Esophagus squamous epithelium (tissue), 5 donors: ENCODE measurements around the gene MEIS3. TPM values are rescaled to one million over a fixed set of nuclear protein-coding genes. Genes with fewer than 3 reads are reported as not detected.
"Not testable (repeated sequence)": the region's sequence is repeated elsewhere in the genome, so short reads cannot be mapped to it uniquely, and the experiment has no call there.

ENCODE experiments used
- DNase-seq: peaks from one replicate; lab custom pipeline; 2025; lab: John Stamatoyannopoulos, UW
- H3K27ac ChIP-seq, 4 donors: fragments of 200-600 bp; sonication (generic); one replicate each; pipeline ENCODE4 v1.5.1; 2016 to 2019; ENCODE audit warnings: mild to moderate bottlenecking in 1 of 4
- H3K27me3 ChIP-seq, 4 donors: fragments of 200-600 bp; sonication (generic); 1 replicate in 3 of 4; 2 replicates in 1 of 4; pipeline versions ENCODE4 v1.5.1 to v1.6.0; 2017 to 2021; ENCODE audit warnings: antibody characterized with exemption in 1 of 4
- H3K36me3 ChIP-seq, 3 donors: fragments of 200-600 bp; sonication (generic); one replicate each; pipeline ENCODE4 v1.5.1; 2016 to 2019
- H3K4me1 ChIP-seq, 3 donors: fragments of 200-600 bp; sonication (generic); one replicate each; pipeline ENCODE4 v1.5.1; 2017 to 2019
- H3K4me3 ChIP-seq, 4 donors: fragments of 200-600 bp; sonication (generic); 1 replicate in 3 of 4; 2 replicates in 1 of 4; pipeline ENCODE4 v1.5.1; 2016 to 2019; ENCODE audit warnings: mild to moderate bottlenecking in 2 of 4, moderate library complexity in 1 of 4
- H3K9me3 ChIP-seq, 3 donors: fragments of 200-600 bp; sonication (generic); one replicate each; pipeline ENCODE4 v1.5.1; 2016 to 2019
- POLR2A ChIP-seq, 4 donors: fragments of 450-650 bp; IDR thresholded peaks; one replicate each; pipeline ENCODE4 v1.6.1; 2017; ENCODE audit warnings: antibody characterized with exemption in 4 of 4, mild to moderate bottlenecking in 4 of 4, moderate library complexity in 3 of 4
- WGBS, 2 donors: methylation state at CpG; one replicate each; pipeline ENCODE4 v1.1.5; 2018; 5-methylcytosine and 5-hydroxymethylcytosine counted together
- intact Hi-C: fragments of 100-400 bp; cut with DNase I; formaldehyde crosslinking; loops from one replicate; pipeline ENCODE4 v1.15.0; 2022
- total RNA-seq, 4 donors: library from RNA; depleted of rRNA; stranded (reverse); fragments of >200 nt; gene quantifications; one replicate each; pipeline ENCODE4 v1.1.0, GENCODE V29; 2016
- TF ChIP-seq, protein P1 (sequence below), 6 experiments: fragments of 450-650 bp in 4 of 6; fragments of 200-600 bp in 2 of 6; sonication (generic) in 2 of 6; IDR thresholded peaks; one replicate each; pipeline ENCODE4 v1.5.1; 2016 to 2019; ENCODE audit warnings: antibody characterized with exemption in 6 of 6, mild to moderate bottlenecking in 4 of 6, moderate library complexity in 4 of 6
- donor health status: DM: yes; HTN: yes; CAD: no.

MEIS3 gene
- total RNA-seq, 4 donors from 2014 or later = 1.0 to 13.5 (median 3.9) TPM

DNA sequence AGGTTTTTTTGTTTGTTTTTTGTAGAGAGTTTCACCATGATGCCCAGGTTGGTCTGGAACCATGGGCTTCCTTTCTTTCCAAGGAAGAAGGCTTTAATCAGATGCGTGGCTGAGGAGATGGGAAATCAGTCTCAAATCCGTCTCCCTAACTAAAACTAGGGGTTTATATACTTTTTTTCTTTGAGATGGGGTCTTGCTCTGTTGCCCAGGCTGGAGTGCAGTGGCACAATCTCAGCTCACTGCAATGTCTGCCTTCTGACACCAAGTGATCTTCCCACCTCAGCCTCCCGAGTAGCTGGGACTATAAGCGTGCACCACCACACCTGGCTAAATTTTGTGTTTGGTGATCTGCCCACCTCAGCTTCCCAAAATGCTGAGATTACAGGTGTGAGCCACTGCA is 34.8 kb downstream of the MEIS3 start:
- 88 to 93% methylated on average over 4 of the region's 4 CpGs for WGBS, 2 donors
- H3K27me3 ChIP-seq, H3K27ac ChIP-seq, intact Hi-C loops, DNase-seq, H3K4me3 ChIP-seq, H3K9me3 ChIP-seq, H3K4me1 ChIP-seq: not testable (repeated sequence)
- peaks cover 17 to 30% (median 22%) of the 10 kb centered on the region in 3 donors for H3K36me3 ChIP-seq

DNA sequence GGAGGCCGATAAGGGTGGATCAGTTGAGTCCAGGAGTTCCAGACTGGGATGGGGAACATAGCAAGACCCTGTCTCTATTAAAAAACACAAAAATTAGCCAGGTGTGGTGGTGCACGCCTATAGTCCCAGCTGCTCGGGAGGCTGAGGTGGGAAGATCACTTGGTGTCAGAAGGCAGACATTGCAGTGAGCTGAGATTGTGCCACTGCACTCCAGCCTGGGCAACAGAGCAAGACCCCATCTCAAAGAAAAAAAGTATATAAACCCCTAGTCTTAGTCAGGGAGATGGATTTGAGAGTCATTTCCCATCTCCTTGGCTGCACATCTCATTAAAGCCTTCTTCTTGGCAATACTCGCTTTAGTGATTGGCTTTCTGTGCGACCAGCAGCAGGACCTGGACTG is 35.4 kb downstream of the MEIS3 start:
- H3K27ac ChIP-seq, DNase-seq, H3K4me3 ChIP-seq, intact Hi-C loops, H3K4me1 ChIP-seq, H3K27me3 ChIP-seq, H3K9me3 ChIP-seq: not testable (repeated sequence)
- peaks cover 17 to 36% (median 22%) of the 10 kb centered on the region in 3 donors for H3K36me3 ChIP-seq
- 72 to 79% methylated on average over 5 of the region's 5 CpGs for WGBS, 2 donors

DNA sequence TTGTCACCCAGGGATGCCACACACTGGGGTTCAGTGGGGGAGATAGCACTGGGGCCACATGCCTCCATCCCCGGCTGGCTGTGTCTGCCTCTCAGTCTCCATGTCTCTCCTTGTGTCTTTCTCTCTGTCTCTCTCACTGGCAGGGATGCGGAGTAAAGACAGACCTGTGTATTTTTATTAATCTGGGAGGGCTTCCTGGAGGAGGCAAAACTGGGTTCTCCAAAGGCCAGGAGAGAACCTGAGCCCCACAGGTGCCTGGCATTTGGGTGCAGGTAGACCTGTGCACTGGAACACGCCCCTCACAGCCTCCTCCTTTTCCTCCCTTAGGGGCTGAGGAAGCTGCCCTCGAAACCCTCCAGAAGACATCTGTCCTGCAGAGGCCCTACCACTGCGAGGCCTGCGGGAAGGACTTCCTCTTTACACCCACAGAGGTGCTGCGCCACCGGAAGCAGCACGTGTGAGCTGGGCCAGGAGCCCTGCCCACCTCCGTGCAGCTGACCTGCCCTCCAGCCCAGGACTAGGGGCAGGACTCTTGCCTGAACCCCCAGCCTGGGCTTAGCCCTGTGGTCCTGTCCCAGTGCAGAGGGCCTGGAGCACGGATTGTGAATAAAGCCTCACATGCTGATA is 37.6 kb downstream of the MEIS3 start:
- no peaks in the 10 kb centered on the region for H3K9me3 ChIP-seq
- no peaks in the 10 kb centered on the region for H3K27me3 ChIP-seq
- TF ChIP-seq, protein P1, sequence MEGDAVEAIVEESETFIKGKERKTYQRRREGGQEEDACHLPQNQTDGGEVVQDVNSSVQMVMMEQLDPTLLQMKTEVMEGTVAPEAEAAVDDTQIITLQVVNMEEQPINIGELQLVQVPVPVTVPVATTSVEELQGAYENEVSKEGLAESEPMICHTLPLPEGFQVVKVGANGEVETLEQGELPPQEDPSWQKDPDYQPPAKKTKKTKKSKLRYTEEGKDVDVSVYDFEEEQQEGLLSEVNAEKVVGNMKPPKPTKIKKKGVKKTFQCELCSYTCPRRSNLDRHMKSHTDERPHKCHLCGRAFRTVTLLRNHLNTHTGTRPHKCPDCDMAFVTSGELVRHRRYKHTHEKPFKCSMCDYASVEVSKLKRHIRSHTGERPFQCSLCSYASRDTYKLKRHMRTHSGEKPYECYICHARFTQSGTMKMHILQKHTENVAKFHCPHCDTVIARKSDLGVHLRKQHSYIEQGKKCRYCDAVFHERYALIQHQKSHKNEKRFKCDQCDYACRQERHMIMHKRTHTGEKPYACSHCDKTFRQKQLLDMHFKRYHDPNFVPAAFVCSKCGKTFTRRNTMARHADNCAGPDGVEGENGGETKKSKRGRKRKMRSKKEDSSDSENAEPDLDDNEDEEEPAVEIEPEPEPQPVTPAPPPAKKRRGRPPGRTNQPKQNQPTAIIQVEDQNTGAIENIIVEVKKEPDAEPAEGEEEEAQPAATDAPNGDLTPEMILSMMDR (IDR thresholded peaks at IDR 0.05) = no peak
- TF ChIP-seq POLR2A (IDR thresholded peaks at IDR 0.05) = no peak
- 89 to 96% methylated on average over 2 to 4 of the region's 11 CpGs for WGBS, 2 donors
- no peaks in the 10 kb centered on the region for H3K4me1 ChIP-seq
- no peak for DNase-seq
- intact Hi-C loops = no loop called here
- peaks cover 28 to 57% (median 31%) of the 10 kb centered on the region in 3 donors for H3K36me3 ChIP-seq
- no peak overlapping the region for H3K4me3 ChIP-seq
- H3K27ac ChIP-seq = no peak overlapping the region

DNA sequence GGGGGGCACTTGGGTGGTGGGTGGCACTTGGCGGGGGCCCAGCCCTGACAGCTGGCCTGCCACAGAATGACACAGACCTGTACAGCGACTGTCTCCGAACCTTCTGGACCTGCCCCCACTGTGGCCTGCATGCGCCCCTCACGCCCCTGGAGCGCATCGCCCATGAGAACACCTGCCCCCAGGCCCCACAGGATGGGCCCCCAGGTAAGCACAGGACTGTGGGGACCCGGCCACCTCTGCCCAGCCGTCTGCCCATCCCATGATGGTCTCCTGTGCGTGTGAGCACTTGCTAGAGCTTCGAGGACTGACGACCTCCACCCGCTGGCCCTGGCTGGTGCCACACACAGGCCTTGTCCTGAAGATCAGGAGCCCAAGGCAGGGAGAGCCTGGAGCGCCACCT is 38.2 kb downstream of the MEIS3 start:
- TF ChIP-seq, protein P1 (IDR thresholded peaks at IDR 0.05) = no peak
- TF ChIP-seq POLR2A (IDR thresholded peaks at IDR 0.05) = no peak
- Histone ChIP-seq H3K27me3 (no peaks in the 10 kb centered on the region), H3K27ac (no peak overlapping the region), H3K36me3 (peaks cover 35 to 64% (median 38%) of the 10 kb centered on the region in 3 donors), H3K4me3 (no peak overlapping the region), H3K4me1 (no peaks in the 10 kb centered on the region), H3K9me3 (no peaks in the 10 kb centered on the region)
- no peak for DNase-seq
- intact Hi-C loops = no loop called here
- 86 to 89% methylated on average over 5 to 9 of the region's 14 CpGs for WGBS, 2 donors

DNA sequence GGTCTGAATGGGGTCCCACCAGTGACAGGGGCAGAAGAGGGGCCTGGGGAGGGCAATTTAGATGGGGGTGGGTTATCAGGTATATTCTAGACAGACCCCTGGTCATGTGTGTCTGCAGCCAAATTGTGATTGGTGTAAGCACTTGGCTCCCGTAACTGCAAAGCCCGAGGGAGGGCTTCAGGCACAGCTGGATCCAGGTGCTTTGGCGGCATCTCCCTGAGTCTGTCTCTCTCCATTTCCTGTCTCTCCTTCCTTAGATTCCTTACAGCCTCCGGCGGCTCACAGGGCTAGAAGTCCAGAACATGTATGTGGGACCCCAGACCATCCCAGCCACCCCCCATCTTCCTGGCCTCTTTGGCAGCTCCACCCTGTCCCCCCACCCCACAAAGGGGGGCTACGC is 38.8 kb downstream of the MEIS3 start:
- Histone ChIP-seq H3K4me3 (no peak overlapping the region), H3K36me3 (peaks cover 40 to 69% (median 43%) of the 10 kb centered on the region in 3 donors), H3K4me1 (no peaks in the 10 kb centered on the region), H3K9me3 (no peaks in the 10 kb centered on the region), H3K27ac (no peak overlapping the region), H3K27me3 (no peaks in the 10 kb centered on the region)
- no peak for DNase-seq
- intact Hi-C loops = no loop called here
- 90 to 93% methylated on average over 3 to 5 of the region's 6 CpGs for WGBS, 2 donors
- TF ChIP-seq, protein P1 (IDR thresholded peaks at IDR 0.05) = no peak
- no peak for TF ChIP-seq POLR2A (IDR thresholded peaks at IDR 0.05)

DNA sequence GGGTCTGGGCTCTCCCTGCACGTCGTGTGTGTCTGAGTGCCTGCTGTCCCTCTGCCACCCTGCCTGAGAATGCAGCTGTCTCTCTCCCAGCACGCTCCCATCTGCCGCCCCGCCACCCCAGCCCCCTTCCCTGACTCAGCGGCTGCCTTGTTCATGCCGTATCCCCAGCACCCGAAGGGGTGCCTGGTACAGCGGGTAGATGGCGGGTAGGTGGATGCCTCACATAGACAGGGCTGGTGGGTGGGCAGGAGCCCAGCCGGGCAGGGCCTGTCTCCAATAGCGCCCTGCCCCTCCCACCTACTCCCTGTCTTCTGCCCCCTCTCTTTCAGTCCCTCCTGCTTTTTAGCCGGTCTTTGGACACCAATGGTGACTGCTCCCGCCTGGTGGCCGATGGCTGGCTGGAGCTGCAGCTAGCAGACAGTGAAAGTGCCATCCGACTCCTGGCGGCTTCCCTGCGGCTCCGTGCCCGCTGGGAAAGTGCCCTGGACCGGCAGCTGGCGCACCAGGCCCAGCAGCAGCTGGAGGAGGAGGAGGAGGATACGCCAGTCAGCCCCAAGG is 39.9 kb downstream of the MEIS3 start:
- DNase-seq = no peak
- H3K9me3 ChIP-seq = no peaks in the 10 kb centered on the region
- H3K27me3 ChIP-seq = no peaks in the 10 kb centered on the region
- peaks cover 45 to 80% (median 54%) of the 10 kb centered on the region in 3 donors for H3K36me3 ChIP-seq
- TF ChIP-seq POLR2A (IDR thresholded peaks at IDR 0.05) = no peak
- 88 to 93% methylated on average over 3 to 19 of the region's 23 CpGs for WGBS, 2 donors
- intact Hi-C loops = no loop called here
- H3K27ac ChIP-seq = no peak overlapping the region
- H3K4me3 ChIP-seq = no peak overlapping the region
- no peaks in the 10 kb centered on the region for H3K4me1 ChIP-seq
